NCI-H446 (cell line): Measurements from ENCODE around the gene RANGAP1.
A peak's percentile ranks its signal among the peaks of the same experiment; 100 is the strongest.

Experiments
- DNase-seq, 2 experiments: peaks; one replicate each; lab custom pipeline; 2025; lab: John Stamatoyannopoulos, UW

Gene RANGAP1

DNA sequence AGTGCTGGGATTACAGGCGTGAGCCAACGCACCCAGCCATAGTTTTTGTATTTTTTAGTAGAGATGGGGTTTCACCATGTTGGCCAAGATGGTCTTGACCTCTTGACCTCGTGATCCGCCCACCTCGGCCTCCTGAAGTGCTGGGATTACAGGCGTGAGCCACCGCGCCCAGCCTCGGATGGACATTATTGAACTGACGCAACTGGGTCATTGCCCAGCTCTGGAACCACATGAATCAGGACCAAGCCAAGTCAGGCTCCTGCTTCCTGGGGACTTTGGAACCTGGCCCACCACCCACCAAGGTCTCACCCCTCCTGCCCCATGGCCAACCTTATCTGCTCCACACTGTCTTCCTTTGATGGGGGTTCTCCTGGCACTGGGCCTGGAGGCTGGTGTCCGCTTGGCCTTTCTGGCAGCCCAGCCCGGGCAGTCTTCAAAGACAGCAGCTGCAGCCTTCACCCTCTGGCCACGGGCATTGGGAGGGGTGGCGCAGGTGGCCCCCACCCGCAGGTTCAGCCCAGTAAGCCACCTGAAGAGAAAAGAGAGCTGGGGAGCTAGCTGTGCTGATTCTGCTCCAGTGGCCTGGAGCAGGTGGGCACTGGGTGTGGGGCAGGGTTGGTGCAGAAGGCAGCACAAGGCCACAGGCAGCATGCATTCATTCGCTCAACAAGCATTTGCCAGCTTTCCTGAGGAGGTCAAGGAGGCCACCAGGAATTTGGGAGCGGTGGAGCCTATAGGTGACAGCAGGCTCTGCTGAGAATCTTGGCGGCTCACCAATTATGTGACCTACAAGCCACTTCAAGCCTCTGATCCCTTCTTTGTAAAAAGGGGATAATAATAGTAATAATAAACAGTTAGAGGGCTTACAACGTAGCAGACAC is 50.9 kb downstream of the RANGAP1 start:
- no peak for DNase-seq

GRCh38 chr22:41231369-41231768 is 54.6 kb downstream of the RANGAP1 start:
- DNase-seq, result no peak

DNA sequence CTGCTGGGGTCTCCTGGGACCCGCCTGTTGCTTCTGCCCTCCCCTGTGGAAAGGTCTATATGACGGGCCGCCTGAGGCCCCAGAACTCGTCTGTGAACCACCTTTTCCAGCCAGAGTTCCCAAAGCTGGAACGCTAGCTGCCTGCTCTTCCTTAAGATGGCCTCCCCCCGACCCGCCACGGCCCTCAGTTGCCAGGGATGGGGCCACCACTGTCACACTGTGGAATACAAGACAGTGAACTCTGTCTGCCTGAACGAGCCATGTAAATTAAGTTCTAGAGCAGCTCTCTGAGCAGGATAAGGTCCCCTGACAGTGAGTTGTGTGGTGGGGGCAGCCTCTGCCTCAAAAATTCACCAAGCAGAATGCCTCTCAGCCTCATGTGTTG is 55.6 kb downstream of the RANGAP1 start:
- DNase-seq, result no peak

- DNase-seq, result no peak
These were observed 56.1 kb downstream of the RANGAP1 start for GRCh38 chr22:41229730-41230400.

GRCh38 chr22:41229215-41229614 is 56.8 kb downstream of the RANGAP1 start:
- DNase-seq, result no peak

DNA sequence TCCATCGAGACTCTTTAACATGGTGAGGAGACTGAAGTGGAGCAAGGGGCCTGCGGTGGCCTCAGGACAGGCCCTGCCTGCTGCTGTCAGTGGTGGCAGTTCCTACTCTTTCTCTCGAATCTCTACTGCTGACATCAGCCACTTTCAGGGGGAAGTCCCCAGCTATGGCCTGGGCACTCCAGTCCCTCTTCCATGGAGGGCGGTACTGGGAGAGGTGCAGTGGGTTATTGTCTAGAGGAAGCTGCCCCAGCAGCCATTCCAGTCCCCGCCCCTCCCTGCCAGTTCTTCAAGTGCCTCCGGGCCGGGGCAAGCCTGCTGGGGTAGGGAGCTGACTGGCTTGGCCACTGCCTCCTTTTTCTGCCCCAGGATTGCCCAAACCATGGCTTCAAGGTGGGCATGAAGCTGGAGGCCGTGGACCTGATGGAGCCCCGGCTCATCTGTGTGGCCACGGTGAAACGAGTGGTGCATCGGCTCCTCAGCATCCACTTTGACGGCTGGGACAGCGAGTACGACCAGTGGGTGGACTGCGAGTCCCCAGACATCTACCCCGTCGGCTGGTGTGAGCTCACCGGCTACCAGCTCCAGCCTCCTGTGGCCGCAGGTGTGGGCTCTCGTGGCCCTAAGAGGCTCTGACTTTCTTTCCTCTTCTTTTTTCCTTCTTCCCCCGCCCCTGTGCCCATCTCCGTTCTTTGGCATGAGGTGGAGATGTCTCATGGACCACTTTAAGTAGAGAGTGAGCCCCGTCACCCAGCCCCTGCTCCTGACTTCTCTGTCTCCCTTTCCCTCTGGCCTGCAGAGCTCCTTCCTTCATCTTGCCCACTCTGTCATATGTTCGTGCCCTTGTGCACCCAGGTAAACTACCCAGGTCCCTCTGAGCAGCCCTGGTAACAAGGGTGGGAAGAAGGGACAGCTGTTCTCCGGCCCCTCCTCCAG is 59.0 kb downstream of the RANGAP1 start:
- no peak for DNase-seq

GRCh38 chr22:41223535-41223934 is 62.5 kb downstream of the RANGAP1 start:
- DNase-seq, result no peak

DNA sequence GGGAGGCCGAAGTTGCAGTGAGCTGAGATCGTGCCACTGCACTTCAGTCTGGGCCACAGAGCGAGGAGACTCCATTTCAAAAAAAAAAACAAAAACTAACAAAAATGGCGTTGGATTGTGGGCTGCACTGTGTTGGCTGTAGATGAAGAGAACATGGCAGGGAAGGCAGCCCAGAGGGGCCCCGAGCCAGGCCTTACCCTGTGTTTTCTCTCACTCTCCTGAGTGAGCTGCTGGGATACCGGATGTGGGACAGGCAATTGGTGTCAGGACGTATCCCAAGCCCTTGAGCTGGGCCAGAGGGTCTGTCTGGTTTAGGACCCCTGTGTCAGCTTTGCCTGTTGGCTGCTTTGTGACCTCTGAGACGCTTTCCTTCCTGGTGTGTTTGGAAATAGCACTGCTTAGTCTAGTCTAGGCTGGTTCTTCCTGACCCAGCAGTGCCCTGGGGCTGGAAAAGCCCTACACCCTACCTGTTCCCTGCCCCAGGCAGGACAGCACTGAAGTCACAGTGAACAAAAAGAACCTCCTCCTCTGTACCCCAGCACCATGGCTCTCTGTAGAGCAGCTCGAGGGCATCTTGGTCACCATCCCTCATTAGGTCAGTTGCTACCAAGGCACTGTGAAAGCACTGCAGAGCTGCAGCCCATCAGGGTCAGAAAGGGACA is 63.0 kb downstream of the RANGAP1 start:
- no peak for DNase-seq

DNA sequence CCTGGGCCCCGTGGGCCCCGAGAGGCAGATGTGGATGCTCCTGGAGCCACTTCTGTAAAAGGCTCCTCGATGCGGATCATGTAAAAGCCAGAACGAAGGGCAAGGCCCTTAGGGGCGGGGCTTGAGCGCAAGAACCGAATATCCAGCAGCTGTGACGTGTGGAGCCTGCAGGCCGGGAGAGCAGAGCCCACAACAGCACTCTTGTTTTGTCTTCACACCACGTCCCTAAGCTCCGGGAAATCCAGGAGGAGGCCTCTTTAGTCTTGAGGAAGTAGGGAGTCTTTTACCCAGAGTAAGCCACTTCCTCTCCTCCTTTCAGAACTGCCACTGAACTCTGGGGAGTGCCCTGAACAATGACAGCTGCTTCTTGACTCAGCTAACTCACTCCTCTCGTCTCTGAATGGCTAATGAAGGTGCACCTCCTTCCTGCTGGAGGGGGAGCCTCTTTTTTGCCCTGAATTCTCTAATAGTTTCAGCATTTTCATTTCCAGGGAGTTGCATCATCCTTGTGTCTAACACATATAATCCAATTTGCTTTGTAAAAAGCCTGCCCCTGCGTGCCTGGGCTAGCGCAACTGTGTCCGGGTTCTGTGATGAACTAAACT is 68.3 kb downstream of the RANGAP1 start:
- no peak for DNase-seq

DNA sequence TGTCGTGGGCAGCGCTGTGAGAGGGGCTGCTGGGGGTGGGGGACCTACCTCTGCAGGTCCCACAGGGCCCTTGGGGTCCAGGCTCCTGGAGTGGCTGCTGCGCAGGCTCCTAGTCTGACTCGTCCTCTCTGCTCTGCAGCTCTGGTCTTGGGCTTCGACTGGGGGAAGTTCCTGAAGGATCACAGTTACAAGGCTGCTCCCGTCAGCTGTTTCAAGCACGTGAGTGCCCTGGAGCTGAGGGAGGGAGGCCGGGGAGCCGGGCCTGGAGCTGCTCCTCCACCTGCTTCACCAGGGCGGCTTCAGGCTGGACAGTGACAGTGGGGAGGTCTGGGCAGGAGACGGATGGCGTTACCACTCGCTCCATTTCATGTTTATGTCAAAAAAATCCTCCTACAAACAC is 69.0 kb downstream of the RANGAP1 start:
- no peak for DNase-seq

DNA sequence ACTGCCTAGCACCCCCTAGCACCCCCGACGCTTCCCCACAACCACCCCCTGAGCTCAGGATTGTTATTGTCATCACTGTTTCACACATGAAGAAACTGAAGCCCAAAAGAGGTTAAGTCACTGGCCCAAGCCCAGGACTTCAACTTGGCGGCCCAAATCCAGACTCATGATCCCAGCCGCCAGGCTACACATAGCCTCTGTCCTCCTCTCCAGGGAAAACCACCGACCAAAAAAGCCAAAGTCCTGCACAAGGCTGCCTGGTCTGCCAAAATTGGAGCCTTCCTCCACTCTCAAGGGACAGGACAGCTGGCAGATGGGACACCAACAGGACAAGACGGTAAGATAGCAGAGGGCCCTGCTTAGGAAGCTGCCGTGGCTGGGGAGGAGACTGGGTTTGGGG is 70.1 kb downstream of the RANGAP1 start:
- no peak for DNase-seq

- DNase-seq, result no peak
These were observed 70.6 kb downstream of the RANGAP1 start for GRCh38 chr22:41215409-41215808.

DNA sequence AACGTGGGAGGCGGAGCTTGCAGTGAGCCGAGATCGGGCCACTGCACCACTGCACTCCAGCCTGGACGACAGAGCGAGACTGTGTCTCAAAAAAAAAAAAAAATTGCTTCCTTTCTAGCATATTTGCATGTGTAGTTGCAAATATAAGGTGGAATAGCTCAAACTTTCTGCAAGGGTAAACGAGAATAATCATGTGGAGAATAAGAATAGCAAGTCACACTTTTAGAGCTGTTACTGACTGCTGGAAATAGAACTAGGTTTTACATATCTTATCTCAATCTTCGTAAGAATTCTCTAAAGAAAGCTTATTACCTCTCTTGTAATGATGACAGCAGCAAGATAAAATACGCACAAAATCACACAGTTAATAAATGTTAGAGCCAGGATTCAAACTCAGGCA is 79.3 kb downstream of the RANGAP1 start:
- no peak for DNase-seq

DNA sequence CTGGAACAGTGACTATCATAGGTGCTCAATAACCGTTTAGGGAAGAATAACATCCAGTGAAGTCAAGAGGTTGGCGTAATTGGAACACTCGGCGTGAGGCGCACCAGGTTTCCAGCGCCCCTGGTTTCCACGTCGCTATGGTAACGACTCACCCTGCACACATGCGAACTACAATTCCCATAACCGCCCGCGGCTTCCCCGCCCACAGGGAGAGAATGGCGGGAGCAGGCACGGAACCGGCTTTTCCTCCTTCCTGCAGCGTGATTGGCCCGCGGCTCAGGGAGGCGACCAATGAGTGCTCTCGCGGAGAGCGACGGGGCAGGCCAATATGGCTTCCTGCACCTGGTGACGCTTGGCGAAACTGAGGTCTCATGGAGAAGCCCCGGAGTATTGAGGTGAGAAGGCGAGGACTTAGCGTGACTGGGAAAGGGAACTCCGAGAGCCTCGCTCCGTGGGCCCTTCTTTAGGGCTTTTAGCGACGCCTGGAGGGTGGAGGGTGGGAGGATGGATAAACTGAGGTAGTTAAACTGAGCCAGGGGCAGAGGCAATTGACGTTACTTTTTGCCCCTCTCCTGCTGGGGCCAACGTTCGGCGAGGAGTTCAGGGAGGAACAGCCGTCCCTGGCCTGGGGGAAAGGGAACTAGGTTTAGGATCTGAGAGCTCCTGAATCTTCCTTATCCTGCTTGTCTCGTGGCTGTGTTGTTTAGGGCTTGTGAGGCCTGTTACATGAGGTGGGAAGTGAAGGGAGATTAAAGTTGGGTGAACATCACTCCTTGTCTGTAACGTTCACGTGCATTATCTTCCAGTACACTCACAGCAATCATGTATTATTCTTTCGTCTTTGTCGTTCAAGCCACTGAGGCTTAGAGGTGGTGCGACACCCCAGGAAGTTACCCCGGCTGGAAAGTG is 80.7 kb downstream of the RANGAP1 start, which contains the start of gene L3MBTL2:
Gene L3MBTL2, plus strand, starts transcription at position 321 of the 909 bp plus-strand sequence. Its CDS starts 51 bp downstream, at position 372.
- peak; percentile 90 to 97 for DNase-seq

DNA sequence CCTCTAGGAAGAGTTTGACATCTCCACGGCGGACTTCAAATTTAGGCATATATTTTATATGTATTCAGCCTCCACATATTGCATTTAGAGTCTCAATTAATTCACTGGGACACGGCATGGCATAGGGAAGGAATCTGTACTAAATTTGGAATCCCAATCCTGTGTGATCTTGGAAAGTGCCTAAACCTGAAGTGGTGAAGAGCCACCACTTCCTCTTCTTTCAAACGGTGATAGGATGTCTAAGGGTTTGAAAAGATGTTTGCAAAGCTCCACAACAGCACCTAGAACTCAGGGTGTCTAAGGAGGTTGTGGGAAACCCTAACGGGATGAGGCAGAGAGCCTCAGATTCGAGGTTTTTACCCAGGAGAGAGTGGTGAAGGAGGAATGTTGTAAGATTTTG is 81.9 kb downstream of the RANGAP1 start:
- no peak for DNase-seq

DNA sequence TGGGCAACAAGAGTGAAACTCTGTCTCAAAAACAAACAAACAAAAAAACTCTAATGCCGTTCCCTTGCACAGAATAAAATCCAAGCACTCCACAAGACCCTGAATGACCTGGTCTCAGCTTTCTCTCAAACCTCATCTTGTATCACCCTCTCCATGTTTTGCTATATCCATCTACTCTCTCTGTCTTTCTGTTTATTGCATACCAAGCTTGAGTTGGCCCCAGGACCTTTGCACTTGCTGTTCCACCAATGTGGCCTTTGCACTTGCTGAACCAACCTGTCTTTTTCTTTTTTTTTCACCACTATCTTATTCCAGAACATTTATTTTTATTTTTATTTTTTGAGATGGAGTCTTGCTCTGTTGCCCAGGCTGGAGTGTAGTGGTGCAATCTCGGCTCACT is 82.9 kb downstream of the RANGAP1 start:
- no peak for DNase-seq

- DNase-seq, result no peak
These were observed 84.8 kb downstream of the RANGAP1 start for GRCh38 chr22:41201141-41201540.

- DNase-seq, result peak; percentile 12 to 37
These were observed 87.9 kb downstream of the RANGAP1 start for GRCh38 chr22:41198027-41198580.

DNA sequence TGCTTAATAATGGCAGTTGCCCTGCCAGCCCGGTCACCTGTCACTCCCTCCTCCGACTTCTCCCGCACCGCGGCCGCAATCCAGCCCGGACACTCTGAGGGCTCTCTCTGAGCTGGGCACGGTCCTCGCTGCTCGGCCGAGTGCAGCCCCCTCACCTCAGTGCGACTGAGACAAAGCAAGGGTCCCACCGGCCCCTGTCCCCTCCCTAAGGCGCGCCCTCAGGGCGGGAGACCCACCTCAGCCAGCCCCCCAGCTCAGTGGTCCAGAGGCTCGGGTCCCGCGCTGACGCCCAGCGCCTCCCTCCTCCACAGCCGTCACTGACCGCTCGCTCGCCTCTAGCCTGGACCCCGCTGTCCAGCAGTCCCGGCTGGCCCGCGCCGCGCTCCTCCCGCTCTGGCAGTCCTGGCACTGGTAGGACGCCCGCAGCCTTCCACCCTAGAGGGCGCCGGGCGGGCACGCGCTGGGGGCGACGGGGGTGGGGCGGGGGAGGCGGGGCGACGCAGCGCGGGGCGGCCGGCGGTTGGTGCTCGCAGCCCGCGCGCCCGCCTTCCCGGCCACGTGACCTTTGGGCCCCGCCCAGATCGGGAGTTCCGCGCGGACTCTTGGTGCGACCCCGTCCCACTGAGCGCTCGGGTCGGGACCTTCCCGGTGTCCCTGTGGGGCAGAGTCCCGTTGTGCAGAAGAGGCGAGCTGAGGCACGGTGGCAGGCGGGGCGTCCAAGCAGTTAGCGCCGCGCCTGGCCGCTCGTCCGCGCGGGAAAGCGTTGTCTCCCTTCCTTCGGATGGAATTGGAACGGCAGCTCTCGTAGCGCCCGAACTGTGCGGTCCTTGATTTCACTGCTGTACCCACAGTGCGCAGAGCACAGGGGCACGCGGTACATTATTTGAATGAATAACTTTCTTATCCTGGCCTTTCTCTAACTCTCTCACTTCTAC is 88.7 kb downstream of the RANGAP1 start:
- peak; percentile 44 to 80 for DNase-seq
